ENCODE results near the gene MAP7D1.

The MAP7D1 gene

GRCh38 chr1:36126797-36127500 lies 29.0 kb upstream of the MAP7D1 start:
- DNase-seq, result no peak

- peak; percentile 56 for DNase-seq
These were observed 27.6 kb upstream of the MAP7D1 start for GRCh38 chr1:36128126-36128904.

- DNase-seq, result no peak
These were observed 27.1 kb upstream of the MAP7D1 start for GRCh38 chr1:36128905-36129206.

GRCh38 chr1:36132029-36132428 lies 23.9 kb upstream of the MAP7D1 start:
- no peak for DNase-seq

- DNase-seq, result peak; percentile 94
These were observed 22.5 kb upstream of the MAP7D1 start for GRCh38 chr1:36133484-36133883.

DNA sequence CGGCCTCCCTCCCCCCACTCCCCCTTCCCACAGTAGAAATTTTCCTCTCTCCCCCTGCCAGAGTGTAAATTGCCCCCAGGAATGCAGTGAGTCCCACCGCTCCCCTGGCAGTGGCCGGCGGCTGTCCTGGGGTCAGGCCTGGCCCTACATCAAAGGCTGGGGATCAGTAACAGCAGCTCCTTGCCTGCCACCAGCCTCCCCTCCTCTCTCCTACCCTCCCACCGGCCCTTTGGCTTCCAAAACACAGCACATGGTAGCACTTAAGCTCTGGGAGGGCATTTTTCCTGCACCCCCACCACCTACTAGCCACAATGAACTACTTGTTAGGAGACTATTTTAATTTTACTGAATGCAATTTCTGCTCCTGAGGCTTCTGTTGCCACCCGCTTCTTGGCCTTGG lies 21.9 kb upstream of the MAP7D1 start:
- DNase-seq, result no peak

DNA sequence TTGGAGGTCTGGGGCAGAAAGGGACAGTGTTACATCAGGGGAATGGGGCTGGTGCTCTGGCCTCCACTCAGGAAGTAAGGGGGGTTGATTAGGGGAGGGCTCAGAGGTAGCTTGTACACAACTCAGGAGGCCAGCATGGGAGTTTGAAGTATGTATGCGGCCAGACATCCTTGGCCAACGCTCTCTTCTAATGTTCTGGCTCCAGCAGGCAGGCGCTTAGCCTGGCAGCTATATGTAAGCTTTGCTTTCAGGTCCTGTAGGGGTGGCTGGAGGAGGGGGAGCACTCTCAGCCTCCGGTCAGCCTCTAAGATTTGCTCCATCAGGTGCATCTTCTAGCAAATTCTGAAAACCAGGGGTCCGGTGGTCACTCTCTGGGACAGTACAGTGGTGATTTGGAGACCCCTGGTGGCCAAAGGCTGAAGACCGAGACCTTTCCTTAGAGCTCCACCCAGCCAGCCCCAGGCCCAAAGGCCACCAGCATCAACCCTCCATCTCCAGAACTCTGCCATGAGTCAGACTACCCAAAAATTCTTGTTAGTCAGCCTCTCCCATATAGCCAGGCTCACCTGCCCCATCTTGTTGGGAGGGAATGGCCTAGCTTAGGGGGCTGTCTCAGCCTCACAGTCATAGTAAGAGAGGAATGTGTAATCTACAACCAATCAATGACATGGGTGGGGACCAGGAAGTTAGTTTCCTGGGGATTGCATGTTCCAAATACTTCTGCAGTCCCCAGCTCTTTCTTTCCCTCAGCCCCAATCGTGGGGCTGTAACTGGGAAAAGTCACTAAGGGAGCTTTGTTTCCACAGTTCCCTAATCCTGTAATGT lies 21.2 kb upstream of the MAP7D1 start:
- DNase-seq, result peak; percentile 76

- no peak for DNase-seq
These were observed 20.7 kb upstream of the MAP7D1 start for GRCh38 chr1:36135330-36135667.

GRCh38 chr1:36135796-36136195 lies 20.2 kb upstream of the MAP7D1 start:
- no peak for DNase-seq

DNA sequence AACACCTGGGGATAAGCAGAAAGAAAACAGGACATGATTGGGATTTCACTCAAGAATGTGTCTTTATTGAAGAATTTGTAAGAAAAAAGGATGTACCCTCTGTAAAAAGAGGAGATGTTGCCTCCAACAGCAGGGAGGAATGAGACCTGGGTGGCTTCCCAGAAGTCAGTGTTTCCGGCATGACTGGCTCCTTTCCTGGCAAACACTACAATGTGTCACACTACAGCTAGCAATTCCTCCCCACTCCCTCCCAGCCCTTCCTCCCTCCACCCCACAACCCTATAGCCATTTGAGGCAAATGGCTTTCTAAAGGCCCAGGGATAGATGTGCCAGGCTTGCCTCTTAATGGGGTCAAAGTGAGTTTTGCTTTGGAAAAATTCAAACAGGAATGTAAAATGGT lies 19.4 kb upstream of the MAP7D1 start:
- peak; percentile 90 for DNase-seq

DNA sequence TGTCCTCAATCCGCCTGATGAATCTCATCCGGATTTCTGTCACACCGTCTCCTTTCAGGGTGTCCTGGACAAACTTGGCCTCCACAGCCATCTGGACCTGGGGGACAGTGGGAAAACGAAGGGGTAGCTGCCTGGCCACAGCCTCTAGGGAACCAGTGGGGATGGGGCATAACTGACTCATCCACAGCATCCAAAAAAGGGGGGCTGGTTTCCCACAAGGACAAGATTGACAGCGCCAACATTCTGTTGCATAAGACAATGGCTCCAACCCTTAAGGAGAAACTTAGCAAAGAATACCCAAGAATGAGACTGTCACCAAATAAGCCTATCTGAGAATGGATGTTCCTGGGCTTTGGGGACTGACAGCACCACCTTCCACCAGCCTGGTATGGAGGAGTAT lies 18.7 kb upstream of the MAP7D1 start:
- DNase-seq, result no peak

GRCh38 chr1:36137776-36138175 lies 18.2 kb upstream of the MAP7D1 start:
- DNase-seq, result no peak

GRCh38 chr1:36139521-36139920 lies 16.4 kb upstream of the MAP7D1 start:
- no peak for DNase-seq

- no peak for DNase-seq
These were observed 13.8 kb upstream of the MAP7D1 start for GRCh38 chr1:36142121-36142520.

DNA sequence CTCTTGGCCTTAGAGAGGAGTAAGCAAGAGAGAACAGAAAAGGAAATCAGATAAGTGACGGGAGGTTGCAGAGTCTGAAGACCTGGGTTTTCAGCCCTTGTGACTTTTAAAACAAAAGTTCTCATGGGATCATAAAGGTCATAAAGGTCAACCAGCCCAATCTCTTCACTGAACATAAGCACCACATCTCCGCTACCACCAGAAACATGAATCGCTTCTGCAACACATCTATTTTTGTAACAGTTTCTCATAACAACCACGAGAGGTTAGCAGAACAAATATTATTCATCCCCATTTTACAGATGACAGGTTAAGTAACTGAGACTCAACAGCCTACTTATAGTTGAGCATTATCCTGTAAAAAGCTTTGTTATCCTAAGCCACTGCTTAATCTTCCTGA lies 12.5 kb upstream of the MAP7D1 start:
- no peak for DNase-seq

GRCh38 chr1:36144413-36144812 lies 11.5 kb upstream of the MAP7D1 start:
- no peak for DNase-seq

- peak; percentile 22 for DNase-seq
These were observed 7.1 kb upstream of the MAP7D1 start for GRCh38 chr1:36148821-36149236.

DNA sequence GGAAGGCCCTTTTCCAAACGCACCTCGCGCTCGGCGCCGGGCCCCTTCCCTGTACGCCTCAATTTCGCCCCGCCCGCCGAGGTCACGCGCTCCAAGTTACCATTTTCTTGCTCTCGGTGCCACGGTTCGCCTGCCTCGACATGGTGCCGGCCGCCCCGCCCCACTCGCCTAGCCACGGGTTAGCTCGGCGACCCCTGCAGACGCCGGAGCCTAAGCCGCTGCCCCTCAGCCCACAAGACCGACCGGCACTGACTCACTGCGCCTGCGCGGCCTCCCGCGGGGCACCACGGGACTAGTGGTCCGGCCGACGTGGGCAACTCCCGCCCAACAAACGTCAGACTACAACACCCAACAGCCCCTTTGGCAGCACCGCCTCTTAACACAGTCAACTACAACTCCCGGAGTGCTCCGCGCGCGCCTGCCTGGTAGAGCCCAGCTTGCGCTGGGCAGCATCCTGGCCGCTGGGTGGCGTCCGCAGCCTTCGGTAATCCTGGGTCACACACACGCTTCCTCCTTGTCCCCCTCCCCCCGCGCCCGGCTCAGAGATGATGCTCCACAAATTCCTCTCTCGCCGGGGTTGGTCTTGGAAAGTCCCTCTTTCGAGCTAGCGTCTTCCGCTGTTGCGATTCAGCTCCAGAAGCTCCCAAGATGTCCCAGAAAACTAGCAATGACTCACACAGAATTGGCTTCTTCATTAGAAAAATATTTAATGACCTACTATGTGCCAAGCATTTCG lies 6.6 kb upstream of the MAP7D1 start, which contains the start of gene TRAPPC3:
TRAPPC3 (minus strand) TSS at position 250 of the 736 bp plus-strand sequence; CDS start at position 142, 108 bp downstream.
- DNase-seq, result peak; percentile 100

DNA sequence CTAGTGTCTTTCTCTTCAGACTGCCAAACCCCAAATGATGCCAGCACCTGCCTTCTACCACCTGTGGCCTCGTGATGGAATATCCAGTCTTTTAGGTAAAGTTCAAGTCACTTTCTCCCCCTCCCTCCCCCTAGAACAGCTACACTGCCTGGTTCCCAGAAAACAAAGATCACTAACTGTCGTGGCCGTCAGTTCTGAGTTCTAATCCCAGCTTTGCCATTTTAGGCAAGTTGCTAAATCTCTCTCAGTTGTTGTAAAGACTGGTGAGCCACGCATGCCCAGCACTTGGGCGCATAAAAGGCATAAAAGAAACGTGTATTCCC lies 6.0 kb upstream of the MAP7D1 start:
- no peak for DNase-seq

GRCh38 chr1:36150296-36151133 lies 5.4 kb upstream of the MAP7D1 start:
- peak; percentile 94 for DNase-seq

GRCh38 chr1:36151134-36151844 lies 4.7 kb upstream of the MAP7D1 start:
- no peak for DNase-seq

All from fibroblast of skin of abdomen (primary cell).